HG03060 (cell line): ENCODE data around the gene EPHA7.

Experiments used
- ATAC-seq: cut with Tn5 transposase; IDR thresholded peaks from one replicate; pipeline ENCODE4 v1.9.1; 2021; ENCODE audit warnings: low read depth, moderate number of reproducible peaks; ENCODE audit not compliant: unreplicated experiment

Gene EPHA7

GRCh38 chr6:93266116-93266817 is 153.1 kb downstream of the EPHA7 start:
- ATAC-seq: no peak

- ATAC-seq: no peak
Observed at GRCh38 chr6:93260881-93261280, 158.5 kb downstream of the EPHA7 start.

GRCh38 chr6:93259332-93259731 is 160.0 kb downstream of the EPHA7 start:
- no peak for ATAC-seq

- ATAC-seq: no peak
Observed at GRCh38 chr6:93252930-93253329, 166.4 kb downstream of the EPHA7 start.

DNA sequence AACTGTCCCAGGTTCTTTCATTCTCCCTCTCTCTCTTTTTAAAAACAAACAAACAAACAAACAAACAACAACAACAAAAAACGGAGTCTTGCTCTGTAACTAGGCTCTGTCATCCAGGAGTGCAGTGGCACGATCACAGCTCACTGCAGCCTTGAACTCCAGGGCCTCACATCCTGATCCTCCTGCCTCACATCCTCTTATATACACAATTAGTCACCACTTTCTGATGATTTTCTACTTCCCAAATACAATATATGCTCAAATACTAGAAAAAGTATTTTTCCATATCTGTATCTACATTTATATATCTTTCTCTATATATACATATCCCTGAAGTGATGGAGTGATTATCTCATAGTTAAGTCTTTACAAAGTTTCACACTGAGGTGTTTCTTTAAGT is 170.7 kb downstream of the EPHA7 start:
- ATAC-seq: no peak

- ATAC-seq: no peak
Observed at GRCh38 chr6:93243231-93243778, 176.1 kb downstream of the EPHA7 start.

- no peak for ATAC-seq
Observed at GRCh38 chr6:93242049-93242448, 177.3 kb downstream of the EPHA7 start.

GRCh38 chr6:93238632-93239031 is 180.7 kb downstream of the EPHA7 start:
- ATAC-seq: no peak

DNA sequence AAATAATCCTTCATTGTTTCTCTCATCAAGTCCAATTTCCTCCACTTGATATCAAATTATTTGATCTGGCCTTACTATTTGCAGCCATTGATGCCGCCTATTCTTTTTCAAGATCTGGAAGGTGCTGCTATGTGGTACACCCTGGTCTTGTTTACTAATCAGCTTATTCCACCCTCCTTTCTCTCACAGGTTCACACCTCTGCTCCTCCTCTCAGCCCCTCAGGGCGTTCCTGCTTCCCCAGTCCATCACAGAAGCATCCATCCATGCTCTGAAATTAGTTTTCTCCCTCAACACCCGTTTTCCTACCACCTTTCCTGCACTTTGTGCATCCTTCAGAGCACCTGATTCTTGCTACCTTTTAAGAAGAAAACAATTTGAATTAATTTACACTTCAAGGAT is 183.6 kb downstream of the EPHA7 start:
- no peak for ATAC-seq

DNA sequence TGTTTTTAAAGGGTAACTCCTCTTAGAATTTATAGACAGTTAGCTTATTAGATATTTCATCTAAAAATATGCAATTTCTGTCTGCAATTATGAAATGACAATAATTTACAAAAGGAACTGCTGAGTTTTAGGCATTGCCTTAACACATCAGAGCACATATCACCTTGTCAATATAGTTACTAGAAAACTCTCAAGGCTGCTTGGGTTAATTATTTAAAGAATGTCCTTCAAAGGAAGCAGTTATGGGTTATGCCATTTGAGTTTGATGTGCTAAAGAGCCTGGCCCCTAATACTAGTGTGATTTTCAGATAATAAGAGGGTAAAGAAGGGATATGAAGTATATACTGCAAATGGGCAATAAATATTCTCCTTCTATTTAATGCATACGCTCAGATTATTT is 192.5 kb downstream of the EPHA7 start:
- ATAC-seq: no peak

DNA sequence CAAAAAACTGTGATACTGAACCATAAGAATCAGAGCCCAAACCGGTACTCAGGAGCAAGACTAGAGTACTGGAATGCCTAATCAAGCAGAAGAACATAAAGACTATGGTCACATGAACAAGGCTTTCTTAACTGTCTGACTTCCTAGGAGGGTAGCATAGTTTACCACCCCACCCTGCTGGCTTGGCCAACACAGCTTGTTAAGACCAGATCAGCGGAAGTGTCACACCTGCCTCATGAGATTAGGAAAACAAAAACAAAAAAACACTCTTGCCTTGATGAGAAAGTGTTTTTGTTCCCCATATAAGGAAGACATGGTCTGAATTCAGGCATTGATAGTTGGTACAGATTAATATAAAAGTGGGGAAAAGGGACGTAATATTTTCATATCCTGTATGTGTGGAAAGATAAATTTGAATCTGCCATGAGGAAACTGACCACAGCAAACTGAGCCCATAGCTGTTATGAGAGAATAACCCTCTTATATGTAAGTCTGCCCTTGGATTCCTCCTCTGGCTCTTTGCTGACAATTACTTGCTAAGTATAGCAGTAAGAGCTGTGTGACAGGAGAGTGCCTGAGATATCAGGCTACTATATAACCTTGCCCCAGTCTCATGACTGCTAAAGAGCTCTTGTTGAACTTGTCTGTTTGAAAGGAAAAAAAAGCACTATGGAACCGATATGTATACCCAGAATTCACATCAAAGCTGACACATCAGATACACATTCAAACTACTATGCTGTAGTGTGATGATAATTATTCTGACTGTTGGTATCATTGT is 197.1 kb downstream of the EPHA7 start:
- no peak for ATAC-seq

- no peak for ATAC-seq
Observed at GRCh38 chr6:93219447-93219846, 199.9 kb downstream of the EPHA7 start.

DNA sequence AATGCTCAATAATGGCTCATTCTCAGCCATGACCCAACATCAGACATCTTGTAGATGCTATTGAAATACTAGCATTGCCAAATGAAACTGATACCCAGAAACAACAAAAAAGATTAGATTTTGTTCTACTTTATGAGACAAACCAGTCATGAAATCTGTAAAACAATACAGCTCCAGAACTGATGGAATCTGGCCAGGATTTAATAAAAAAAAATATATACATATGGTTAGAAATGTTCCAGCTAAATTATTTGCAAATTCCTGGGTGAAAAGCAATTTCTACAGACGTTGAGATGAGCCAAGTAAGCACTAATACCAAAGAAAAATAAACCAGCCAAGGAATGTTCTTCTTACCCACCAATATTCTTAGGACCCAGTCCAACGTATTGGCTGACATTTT is 201.3 kb downstream of the EPHA7 start:
- ATAC-seq: no peak

GRCh38 chr6:93213028-93213427 is 206.3 kb downstream of the EPHA7 start:
- ATAC-seq: no peak

GRCh38 chr6:93210908-93211307 is 208.5 kb downstream of the EPHA7 start:
- no peak for ATAC-seq

- no peak for ATAC-seq
Observed at GRCh38 chr6:93209358-93209757, 210.0 kb downstream of the EPHA7 start.

- no peak for ATAC-seq
Observed at GRCh38 chr6:93196406-93196970, 222.9 kb downstream of the EPHA7 start.

DNA sequence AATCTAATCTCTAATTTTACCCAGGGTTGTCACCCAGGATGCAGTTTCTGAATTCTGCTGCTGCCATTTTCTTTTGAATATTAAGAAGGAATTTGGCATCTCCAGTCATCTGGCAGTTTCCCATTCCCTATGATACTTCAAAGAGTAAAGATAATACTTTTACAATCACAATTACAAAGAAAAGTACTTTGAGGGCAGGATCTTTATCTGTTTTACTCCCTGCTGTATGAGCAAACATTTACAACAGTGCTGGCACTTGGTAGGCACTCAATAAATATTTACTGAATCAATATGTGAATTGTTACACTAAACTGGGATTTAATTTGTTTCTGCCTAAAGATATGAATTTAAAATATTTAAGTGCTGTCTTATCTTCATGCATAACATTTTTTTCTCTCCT is 224.9 kb downstream of the EPHA7 start:
- ATAC-seq: no peak

DNA sequence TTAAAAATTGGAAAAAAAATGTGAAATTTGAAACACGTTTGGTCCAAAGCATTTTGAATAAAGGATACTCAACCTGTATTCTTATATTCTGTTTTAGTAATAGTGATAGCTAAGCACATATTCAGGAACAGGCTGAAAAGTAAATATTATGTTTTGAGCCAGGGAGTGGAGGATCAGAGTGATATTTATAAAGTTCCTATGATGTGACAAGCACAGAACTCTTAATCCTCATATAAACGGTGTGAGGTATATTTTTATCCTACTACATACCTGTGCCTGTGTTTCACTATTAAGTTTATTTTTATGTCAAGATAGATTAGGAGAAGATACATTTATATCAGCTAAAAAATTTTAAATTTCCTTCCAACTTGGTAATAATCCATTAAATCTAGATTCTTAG is 225.5 kb downstream of the EPHA7 start:
- ATAC-seq: no peak
